Nephron progenitor cell (in vitro differentiated cells): ENCODE results near the gene ADRA2B.
A peak's percentile ranks its signal among the peaks of the same experiment; 100 is the strongest.

ENCODE experiments used
- DNase-seq: peaks from one replicate; pipeline ENCODE4 v3.0.0; 2021
- H3K27ac Mint-ChIP-seq: 2 replicates; pipeline ENCODE4 v1.8.0; 2021; ENCODE audit warnings: mild to moderate bottlenecking, moderate library complexity, mixed read lengths
- H3K27me3 Mint-ChIP-seq: 2 replicates; pipeline ENCODE4 v1.8.0; 2021; ENCODE audit warnings: mild to moderate bottlenecking, low read depth, mixed read lengths; ENCODE audit not compliant: poor library complexity
- H3K36me3 Mint-ChIP-seq: 2 replicates; pipeline ENCODE4 v1.8.0; 2021; ENCODE audit warnings: low read depth, mixed read lengths
- H3K4me1 Mint-ChIP-seq: 2 replicates; pipeline ENCODE4 v1.8.0; 2021; ENCODE audit warnings: mixed read lengths
- H3K4me3 Mint-ChIP-seq: 2 replicates; pipeline ENCODE4 v1.8.0; 2021; ENCODE audit warnings: mild to moderate bottlenecking, moderate library complexity, mixed read lengths
- H3K9me3 Mint-ChIP-seq: 2 replicates; pipeline ENCODE4 v1.8.0; 2021; ENCODE audit warnings: mild to moderate bottlenecking, moderate library complexity, mixed read lengths
- CTCF ChIP-seq: fragments of 200-600 bp; sonication (generic); IDR thresholded peaks from 2 replicates; pipeline ENCODE4 v1.5.0; 2021; ENCODE audit warnings: antibody characterized with exemption

The ADRA2B gene

GRCh38 chr2:96106991-96107707 is 9.2 kb downstream of the ADRA2B start:
- Mint-ChIP-seq H3K9me3 (peaks cover 18% of the 10 kb centered on the region), H3K4me3 (peak overlapping the region; percentile 23), H3K4me1 (peaks cover 56% of the 10 kb centered on the region), H3K36me3 (no peaks in the 10 kb centered on the region), H3K27me3 (peaks cover under 1% of the 10 kb centered on the region), H3K27ac (no peak overlapping the region)
- no peak for DNase-seq
- TF ChIP-seq CTCF = no peak

- Mint-ChIP-seq H3K27ac (no peak overlapping the region), H3K27me3 (no peaks in the 10 kb centered on the region), H3K4me3 (no peak overlapping the region), H3K36me3 (no peaks in the 10 kb centered on the region), H3K9me3 (peaks cover 18% of the 10 kb centered on the region), H3K4me1 (peaks cover 65% of the 10 kb centered on the region)
- no peak for TF ChIP-seq CTCF
- no peak for DNase-seq
Measured at GRCh38 chr2:96105994-96106715, 10.2 kb downstream of the ADRA2B start.

GRCh38 chr2:96105152-96105915 is 11.0 kb downstream of the ADRA2B start:
- no peak for TF ChIP-seq CTCF
- Mint-ChIP-seq H3K4me1 (peaks cover 73% of the 10 kb centered on the region), H3K27me3 (no peaks in the 10 kb centered on the region), H3K9me3 (peaks cover 18% of the 10 kb centered on the region), H3K36me3 (no peaks in the 10 kb centered on the region), H3K4me3 (no peak overlapping the region), H3K27ac (no peak overlapping the region)
- DNase-seq = no peak

- Mint-ChIP-seq H3K4me1 (peaks cover 76% of the 10 kb centered on the region), H3K27ac (no peak overlapping the region), H3K9me3 (peaks cover 18% of the 10 kb centered on the region), H3K4me3 (no peak overlapping the region), H3K36me3 (no peaks in the 10 kb centered on the region), H3K27me3 (no peaks in the 10 kb centered on the region)
- no peak for TF ChIP-seq CTCF
- DNase-seq = no peak
Measured at GRCh38 chr2:96104487-96104861, 11.9 kb downstream of the ADRA2B start.

GRCh38 chr2:96103761-96104486 is 12.4 kb downstream of the ADRA2B start:
- no peak for DNase-seq
- H3K4me3 Mint-ChIP-seq = peak overlapping the region; percentile 28
- peak overlapping the region; percentile 99 for H3K27ac Mint-ChIP-seq
- no peaks in the 10 kb centered on the region for H3K27me3 Mint-ChIP-seq
- no peaks in the 10 kb centered on the region for H3K36me3 Mint-ChIP-seq
- no peak for TF ChIP-seq CTCF
- H3K4me1 Mint-ChIP-seq = peaks cover 76% of the 10 kb centered on the region
- peaks cover 18% of the 10 kb centered on the region for H3K9me3 Mint-ChIP-seq
